ENCODE data around the gene NOS1. TPM values are rescaled to one million over a fixed set of nuclear protein-coding genes. Genes with fewer than 3 reads are reported as not detected.

The NOS1 gene
- total RNA-seq, 4 donors from 2014 or later = 6.4 to 39.9 (median 8.9) TPM

DNA sequence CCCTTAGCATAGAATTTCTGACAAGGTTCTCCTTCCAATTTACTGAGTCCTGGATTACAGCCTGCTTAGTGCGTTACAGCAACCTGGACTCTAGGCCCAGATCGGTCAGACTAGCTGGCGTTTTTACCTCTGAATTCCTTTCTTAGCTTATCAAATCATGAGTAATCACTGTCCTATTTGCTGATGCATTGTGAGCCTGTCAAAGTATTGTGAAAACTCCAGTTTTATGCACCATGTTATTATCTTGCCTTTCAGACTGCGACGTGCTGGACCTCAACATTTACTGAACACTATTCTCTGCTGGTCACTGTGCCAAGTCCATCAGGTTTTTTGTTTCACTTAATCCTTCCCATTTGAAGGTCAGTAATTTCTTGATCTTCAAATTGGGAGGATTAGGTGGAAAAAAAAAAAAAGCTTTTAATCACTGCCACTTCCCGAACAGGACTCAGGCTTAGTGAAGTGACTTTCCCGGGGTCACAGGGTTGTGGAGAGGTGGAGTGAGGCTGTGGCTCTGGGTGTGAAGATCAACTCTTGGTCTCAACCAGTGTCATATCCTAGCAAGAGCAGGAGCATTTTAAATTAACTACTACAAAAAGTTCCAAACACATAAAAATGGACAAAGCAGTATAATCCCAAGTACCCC lies 202.4 kb downstream of the NOS1 start:
- TF ChIP-seq, protein P1, sequence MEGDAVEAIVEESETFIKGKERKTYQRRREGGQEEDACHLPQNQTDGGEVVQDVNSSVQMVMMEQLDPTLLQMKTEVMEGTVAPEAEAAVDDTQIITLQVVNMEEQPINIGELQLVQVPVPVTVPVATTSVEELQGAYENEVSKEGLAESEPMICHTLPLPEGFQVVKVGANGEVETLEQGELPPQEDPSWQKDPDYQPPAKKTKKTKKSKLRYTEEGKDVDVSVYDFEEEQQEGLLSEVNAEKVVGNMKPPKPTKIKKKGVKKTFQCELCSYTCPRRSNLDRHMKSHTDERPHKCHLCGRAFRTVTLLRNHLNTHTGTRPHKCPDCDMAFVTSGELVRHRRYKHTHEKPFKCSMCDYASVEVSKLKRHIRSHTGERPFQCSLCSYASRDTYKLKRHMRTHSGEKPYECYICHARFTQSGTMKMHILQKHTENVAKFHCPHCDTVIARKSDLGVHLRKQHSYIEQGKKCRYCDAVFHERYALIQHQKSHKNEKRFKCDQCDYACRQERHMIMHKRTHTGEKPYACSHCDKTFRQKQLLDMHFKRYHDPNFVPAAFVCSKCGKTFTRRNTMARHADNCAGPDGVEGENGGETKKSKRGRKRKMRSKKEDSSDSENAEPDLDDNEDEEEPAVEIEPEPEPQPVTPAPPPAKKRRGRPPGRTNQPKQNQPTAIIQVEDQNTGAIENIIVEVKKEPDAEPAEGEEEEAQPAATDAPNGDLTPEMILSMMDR (IDR thresholded peaks at IDR 0.05 in 4 of 5, conservative IDR thresholded peaks at IDR 0.05 in 1 of 5) = no peak
- TF ChIP-seq POLR2A (IDR thresholded peaks at IDR 0.05) = no peak
- Histone ChIP-seq H3K27me3 (no peaks in the 10 kb centered on the region), H3K9me3 (no peaks in the 10 kb centered on the region), H3K4me1 (no peaks in the 10 kb centered on the region), H3K27ac (no peak overlapping the region), H3K36me3 (peaks cover 0 to 87% of the 10 kb centered on the region in 2 donors), H3K4me3 (no peak overlapping the region)
- in situ Hi-C loops (cut with MboI; ENCODE audit: low sequenced_read_pairs in 4 of 4) (loop anchor here in 1 of 4 donors (25.0 kb wide), 1 partner anchor 447 kb away; no protein-coding TSS in a partner anchor), intact Hi-C loops (cut with DNase I; ENCODE audit: low total_unique reads) (loop anchor here (10.0 kb wide), 1 partner anchor 134 kb away; no protein-coding TSS in a partner anchor)
- DNase-seq (no peak), ATAC-seq (no peak)

Other genes with a start within 250 kb of the NOS1 start
- gene FBXO21, start 171.2 kb downstream of the NOS1 start, total RNA-seq = 100 to 1,000 TPM in 1 of 4 donors, 10 to 100 TPM in 3; 42.7 to 141 (median 80.4) TPM